HG03354 (cell line): ENCODE measurements around the gene LRRC28.

Experiments used
- ATAC-seq: cut with Tn5 transposase; IDR thresholded peaks from one replicate; pipeline ENCODE4 v1.9.1; 2021; ENCODE audit warnings: mild to moderate bottlenecking; ENCODE audit not compliant: unreplicated experiment, poor library complexity, severe bottlenecking

The LRRC28 gene

DNA sequence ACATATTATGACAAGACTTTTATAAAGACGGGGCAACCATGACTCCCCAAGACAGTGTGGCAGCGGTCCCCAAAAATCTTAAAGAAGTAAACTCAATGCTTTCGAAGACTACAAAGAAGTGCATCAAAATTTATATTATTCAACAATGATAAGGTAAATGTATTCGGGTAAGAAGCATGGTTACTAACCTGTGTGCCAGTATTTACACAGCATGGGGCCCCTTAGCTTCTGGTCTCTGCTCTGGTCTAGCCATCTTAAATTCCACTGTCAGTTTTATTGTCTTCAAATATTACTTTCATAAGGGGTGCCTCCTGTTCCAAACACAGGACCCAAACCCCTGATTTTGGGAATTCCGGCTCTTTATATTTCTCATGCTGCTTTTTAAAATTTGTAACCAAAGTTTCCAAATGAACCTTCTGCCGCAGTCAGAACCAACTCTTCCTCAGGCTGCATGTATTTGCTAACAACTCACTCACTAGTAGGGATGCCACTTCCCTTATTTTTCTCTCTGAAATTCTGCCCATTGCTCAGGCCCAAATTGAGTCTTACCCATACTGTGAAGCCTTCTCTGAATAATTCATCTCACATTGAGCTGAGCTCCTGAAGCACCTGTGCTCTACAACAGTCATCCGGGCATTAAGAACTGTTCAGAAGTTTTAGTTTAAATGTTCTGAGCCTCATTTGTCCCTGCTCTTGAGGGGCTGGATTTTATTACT lies 3.1 kb upstream of the LRRC28 start:
- ATAC-seq = no peak

- no peak for ATAC-seq
Observed at GRCh38 chr15:99249270-99249841, 1.9 kb upstream of the LRRC28 start, which contains the start of gene TTC23. Gene TTC23, minus strand, starts transcription at chr15:99249581. Its CDS starts 20,869 bp downstream, at chr15:99228712.

DNA sequence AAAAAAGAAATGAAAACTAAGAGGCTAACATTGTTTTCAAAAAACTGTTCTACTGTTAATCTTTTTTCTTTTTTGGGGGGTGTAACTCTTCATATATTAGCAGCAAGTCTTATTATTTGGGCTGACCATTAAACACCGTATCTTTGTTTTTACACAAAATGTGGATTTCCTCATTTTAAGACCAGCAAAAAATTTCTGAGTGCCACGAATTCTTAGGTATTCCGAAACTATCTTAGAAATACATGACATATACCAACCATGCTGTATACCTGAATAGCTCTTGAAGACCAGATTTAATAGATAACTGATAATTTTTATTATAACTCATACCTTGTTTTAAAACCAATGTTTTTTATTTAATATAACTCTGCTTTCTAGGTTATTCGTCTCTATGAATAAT lies 1.3 kb upstream of the LRRC28 start:
- no peak for ATAC-seq

- ATAC-seq = no peak
Observed at GRCh38 chr15:99250494-99250856, 806 bp upstream of the LRRC28 start.

- no peak for ATAC-seq
Observed at GRCh38 chr15:99252326-99252725, 1.0 kb downstream of the LRRC28 start.

GRCh38 chr15:99253381-99254090 lies 2.3 kb downstream of the LRRC28 start:
- no peak for ATAC-seq

- no peak for ATAC-seq
Observed at GRCh38 chr15:99257107-99257750, 5.9 kb downstream of the LRRC28 start.

GRCh38 chr15:99264125-99264524 lies 12.8 kb downstream of the LRRC28 start:
- ATAC-seq = no peak

- no peak for ATAC-seq
Observed at GRCh38 chr15:99265541-99266070, 14.3 kb downstream of the LRRC28 start.

GRCh38 chr15:99267957-99268356 lies 16.7 kb downstream of the LRRC28 start:
- no peak for ATAC-seq

GRCh38 chr15:99268431-99268830 lies 17.1 kb downstream of the LRRC28 start:
- ATAC-seq = no peak

- ATAC-seq = no peak
Observed at GRCh38 chr15:99273801-99274200, 22.5 kb downstream of the LRRC28 start.

- ATAC-seq = no peak
Observed at GRCh38 chr15:99275061-99275460, 23.8 kb downstream of the LRRC28 start.

DNA sequence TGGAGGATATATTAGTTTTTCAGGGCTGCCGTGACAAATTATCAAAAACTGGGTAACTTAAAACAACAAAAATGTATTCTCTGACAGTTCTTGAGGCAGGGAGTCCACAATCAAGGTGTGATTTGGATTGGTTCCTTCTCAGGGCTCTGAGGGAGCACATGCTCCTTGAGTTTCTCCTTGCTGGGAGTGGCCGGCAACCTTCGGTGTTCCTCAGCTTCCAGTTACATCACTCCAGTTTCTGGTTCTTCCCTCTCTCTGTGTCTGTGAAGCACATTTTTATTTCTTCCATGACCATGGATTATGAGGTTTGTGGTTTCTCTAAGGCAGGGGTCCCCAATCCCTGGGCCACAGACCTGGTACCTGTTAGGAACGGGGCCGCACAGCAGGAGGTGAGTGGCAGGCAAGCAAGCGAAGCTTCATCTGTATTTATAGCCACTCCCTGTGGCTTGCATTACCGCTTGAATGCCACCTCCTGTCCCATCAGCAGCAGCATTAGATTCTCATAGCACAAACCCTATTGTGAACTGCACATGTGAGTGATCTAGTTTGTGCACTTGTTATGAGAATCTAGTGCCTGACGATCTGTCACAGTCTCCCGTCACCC lies 24.3 kb downstream of the LRRC28 start:
- ATAC-seq = no peak

GRCh38 chr15:99279290-99279689 lies 28.0 kb downstream of the LRRC28 start:
- no peak for ATAC-seq

DNA sequence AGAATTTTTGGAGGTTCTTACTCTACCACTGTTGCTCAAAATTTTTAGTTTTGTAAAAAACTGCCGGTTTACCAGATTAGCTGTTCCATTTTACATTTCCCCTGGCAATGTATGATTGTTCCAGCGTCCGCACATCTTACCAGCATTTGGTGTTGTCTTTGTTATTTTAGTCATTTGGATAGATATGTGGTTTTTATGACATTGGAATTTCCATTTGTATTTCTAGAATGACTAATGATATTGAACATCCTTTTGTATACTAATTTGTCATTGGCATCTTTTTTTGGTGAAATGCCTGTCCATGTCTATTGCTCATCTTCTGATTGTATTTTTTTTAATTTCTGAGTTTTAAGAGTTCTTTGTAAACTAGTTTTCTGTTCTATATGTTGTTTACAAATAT lies 28.5 kb downstream of the LRRC28 start:
- no peak for ATAC-seq

DNA sequence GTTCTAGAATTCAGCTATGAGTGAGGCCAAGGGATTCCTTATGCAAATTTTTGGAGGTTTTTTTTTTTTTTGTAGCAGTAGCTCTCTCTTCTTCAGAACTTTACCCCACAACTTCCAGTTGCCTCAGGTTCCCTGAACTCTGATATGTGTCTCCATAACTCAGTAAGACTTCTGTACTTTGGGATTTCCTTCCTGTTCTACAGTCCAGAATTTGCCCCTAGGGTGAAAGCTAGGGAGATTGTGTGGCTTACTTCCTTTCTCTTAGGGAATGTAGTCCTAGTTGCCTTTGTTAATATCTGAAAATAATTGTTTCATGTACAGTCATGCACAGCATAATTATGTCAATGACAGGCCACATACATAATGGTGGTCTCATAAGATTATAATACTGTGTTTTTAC lies 30.8 kb downstream of the LRRC28 start:
- ATAC-seq = no peak

- no peak for ATAC-seq
Observed at GRCh38 chr15:99282586-99282985, 31.3 kb downstream of the LRRC28 start.

- no peak for ATAC-seq
Observed at GRCh38 chr15:99283717-99284116, 32.4 kb downstream of the LRRC28 start.

DNA sequence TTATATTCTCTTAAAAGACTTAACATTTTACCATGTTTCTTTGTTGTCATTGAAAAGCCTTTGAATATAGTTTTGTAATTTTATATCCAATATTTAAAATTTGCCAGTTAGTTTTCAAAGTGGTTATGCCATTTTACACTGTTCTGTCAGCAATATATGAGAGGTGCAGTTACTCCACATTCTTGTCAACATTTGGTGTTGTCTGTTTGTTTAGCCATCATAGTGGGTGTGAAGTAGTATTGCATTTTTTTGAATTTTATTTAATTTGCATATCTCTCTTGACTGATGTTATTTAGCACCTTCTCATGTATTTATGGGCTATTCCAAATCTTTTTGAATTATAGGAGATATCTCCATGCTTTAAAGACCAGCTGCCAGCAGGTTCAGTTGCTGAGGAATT lies 40.4 kb downstream of the LRRC28 start:
- no peak for ATAC-seq
